ENCODE data around the gene LCOR.

Gene LCOR

DNA sequence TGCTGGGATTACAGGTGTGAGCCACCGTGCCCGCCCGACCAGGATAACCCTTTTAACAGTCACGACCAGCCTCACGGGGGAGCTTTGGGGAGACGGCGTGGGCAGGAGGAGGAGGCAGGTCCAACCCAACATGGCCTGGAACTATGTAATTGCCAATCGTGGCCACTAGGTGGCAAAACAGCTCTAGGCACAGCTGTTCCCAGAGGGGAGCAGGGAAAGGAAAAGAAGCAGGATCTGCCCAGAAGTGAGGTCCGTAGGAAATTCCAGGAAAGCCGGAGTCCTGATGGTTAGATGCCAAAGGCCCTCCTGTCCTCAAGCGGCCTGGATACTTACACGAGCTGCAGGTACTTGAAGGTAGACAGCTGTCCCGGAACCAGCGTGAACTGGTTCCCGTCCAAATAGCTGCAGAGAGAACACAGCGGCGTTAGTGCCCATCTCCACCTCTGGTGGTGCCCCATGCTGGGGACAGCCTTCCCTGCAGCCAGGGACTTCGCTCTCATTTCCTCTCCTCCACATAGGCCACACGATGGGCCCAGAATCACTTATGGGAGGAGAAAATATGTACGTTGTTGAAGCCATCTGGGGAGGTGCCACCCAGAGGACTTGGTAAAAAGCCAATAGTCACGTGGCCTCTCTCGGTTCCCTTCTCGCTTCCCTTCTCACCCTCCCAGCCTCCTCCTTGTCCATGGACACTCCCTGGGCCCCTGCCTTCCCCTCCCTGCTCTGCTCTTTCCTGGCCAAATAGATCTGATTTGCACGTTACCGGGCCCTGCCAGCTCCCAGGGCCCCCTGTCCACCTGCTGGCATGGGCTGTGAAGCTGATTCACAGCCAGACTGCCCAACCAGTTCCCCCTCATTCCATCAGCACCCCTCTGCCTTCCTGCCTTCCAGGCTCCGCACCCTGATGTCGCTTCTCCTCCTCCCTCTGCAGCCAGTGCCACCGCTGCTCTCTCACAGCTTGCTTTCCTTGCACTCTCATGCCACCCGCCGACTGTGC, 205.6 kb downstream of the LCOR start:
- peak; percentile 77 for DNase-seq

DNA sequence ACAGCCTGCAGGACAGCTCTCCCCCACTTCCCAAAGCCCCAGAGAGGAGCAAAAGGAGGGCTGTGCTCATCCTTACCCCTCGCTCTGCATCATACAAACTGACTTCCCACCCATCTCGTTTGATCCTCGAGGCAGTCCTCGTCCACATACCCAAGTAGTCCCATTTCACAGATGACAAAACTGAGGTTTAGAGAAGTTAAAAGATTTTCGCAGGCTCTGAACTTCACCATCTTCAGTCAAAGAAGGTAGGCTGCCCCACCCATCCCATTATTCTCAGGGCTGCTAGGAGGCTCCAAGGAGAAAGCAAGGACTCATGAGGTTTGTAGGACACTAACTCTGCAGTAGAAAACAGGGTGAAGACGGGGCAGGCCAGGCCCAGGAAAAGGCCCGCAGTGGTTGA, 206.6 kb downstream of the LCOR start:
- DNase-seq = no peak

DNA sequence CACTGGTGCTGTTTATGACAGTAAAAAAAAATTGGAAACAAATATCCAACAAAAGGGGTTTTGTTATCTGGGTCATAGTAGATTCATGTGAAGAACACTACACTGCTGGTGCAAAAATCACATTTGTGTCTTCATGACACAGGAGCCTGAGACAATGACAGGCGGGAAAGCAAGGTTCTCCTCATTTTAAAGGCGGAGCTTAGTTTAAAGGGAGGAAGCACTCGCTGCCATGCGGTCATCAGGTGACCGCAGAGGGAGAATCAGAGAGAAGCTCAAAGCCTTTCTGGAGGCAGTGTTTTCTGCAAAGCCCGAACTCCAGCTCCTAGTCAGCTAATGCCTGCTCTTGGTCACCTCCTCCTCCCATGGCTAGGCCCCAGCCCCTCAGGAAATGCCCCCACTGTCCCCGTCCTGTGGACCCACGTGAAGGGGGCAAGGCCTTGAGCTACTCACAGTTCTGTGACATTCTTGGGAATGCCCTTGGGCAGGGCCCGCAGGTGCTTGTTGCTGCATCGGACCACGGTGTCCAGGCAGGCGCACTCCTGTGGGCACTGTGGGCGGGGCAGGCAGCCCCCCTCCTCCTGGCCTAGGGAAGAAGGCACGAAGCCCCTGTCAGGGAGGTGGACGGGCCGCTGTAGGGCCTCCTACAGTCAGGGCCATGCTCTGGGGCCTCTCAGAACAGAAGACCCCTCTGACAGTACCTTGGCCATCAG, 207.6 kb downstream of the LCOR start:
- no peak for DNase-seq

DNA sequence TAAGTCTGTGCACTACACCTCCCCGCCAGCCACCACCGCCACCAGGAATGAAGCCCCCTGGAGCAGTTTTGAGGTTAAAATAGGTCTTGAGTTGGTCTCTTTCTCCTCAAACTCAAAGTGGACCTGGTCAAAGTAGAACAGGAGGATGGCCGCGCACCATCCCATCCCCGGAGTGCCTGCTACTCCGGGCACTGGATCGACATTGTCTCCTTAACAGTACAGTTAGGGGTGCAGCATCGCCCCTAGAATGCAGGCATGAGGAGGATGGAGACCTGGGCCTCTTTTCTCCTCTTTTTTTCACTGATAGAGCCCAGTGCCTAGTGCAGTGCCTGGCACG, 208.1 kb downstream of the LCOR start:
- DNase-seq = no peak

DNA sequence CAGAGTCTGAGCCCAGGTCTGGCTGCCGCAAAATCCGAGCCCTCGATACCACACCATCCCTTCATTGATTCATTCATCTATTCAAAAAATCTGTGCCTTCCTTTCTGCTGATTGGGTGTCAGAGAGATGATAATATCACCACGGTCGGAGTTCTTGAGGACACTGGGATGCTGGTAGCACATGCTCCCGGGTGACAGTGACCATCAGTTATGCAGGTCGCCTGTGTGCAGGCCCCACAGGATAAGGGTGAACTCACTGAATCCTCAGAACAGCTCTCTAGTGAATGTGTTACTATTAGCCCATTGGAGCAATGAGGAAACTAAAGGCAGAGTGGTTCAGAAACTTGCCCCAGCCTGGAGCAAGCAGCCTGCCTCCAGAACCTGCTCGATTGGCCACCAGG, 208.6 kb downstream of the LCOR start:
- DNase-seq = no peak

DNA sequence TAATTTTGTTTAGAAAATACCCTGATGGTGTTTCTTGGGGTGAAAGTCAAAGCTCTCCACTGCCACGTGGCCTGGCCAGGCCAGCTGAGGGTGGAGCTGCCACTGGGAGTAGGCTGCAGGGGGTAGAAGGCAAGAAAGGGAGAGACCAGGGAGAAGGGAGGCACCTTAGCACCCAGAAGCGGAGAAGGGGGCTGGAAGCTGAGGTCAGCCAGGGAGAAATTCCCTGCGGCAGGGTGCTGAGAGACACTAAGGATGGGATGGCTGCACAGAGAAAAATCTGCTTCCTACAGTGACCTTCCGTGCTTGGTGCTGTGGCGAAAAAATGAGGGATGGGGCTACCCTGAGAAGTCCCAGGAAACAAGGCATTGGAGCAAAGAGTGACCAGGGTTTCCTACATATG, 210.0 kb downstream of the LCOR start:
- DNase-seq = no peak

DNA sequence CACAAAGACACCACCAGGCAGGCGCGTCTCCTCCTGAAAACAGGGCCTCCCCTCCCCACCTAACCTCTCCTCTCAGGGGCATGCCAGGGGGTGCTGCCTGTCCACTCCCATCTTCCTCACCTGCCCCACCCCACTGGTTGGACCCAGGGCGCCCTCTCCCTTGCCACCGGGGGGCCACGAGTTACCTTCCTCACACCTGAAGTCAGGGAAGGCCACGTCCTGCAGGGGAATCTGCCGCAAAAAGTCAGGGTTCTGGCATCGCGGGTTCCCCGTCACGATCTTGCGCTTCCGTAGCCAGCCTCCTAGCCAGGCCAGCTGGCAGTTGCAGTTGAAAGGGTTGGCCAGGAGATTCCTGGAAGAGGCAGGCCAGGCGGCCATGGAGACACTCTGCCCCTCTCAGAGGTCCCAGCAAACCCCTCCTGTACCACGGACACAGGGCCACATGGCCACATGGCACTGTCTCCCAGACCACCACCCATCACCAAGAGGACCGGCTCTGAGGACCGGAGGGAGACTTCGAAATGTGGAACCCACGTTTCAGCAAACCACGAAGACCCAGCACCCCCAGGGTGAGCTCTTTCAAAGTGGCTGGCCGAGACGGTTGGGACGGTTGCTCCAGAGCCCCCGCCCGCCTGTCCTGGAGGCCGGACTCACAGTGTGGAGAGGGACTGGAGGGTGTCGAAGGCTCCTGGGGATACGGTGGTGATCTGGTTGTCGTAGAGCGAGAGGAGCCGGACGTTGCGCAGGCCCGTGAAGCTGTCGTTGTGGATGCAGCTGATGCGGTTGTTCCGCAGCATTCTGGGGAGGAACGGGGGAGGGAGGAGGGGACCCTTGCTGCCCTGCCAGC, 210.8 kb downstream of the LCOR start:
- no peak for DNase-seq

DNA sequence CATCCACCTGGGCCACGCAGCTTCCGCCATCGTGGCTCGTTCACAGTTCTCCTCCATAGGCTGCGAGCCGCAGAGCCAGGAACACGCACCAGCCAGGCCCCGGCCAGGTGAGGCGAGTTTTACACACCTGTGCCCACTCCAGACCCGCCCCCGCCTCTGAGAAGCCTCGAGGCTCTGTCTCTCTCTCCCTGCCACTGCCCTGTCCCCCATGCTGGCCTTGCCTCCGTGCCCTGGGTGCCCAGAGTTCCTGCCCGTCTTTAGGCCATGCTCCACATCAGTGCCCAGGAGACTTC, 211.4 kb downstream of the LCOR start:
- no peak for DNase-seq
